Measurements from ENCODE around the gene GNLY. TPM values are rescaled to one million over a fixed set of nuclear protein-coding genes. Genes with fewer than 3 reads are reported as not detected.

GNLY gene
- total and polyA plus RNA-seq, 2 donors from 2014 or later: 5.5 to 8.1 TPM

- Histone ChIP-seq H3K36me3 (ENCODE audit: control insufficient read depth in 2 of 3, insufficient read depth in 3 of 3, low read length in 3 of 3) (no peaks in the 10 kb centered on the region), H3K9me3 (ENCODE audit: control insufficient read depth in 2 of 3, insufficient read depth in 1 of 3, low read length in 3 of 3) (no peaks in the 10 kb centered on the region), H3K4me3 (ENCODE audit: low read length in 3 of 3) (no peak overlapping the region), H3K27ac (ENCODE audit: low read depth in 2 of 2, low read length in 2 of 2) (peak overlapping the region; percentile 65 to 74), H3K27me3 (ENCODE audit: control insufficient read depth, insufficient read depth, low read length) (no peaks in the 10 kb centered on the region), H3K9ac (ENCODE audit: low read length in 3 of 3) (no peak overlapping the region), H3K4me1 (ENCODE audit: control insufficient read depth in 2 of 3, insufficient read depth in 2 of 3, low read depth in 1 of 3, low read length in 3 of 3) (peaks cover 0 to 30% (median 17%) of the 10 kb centered on the region in 3 donors)
- peak in 2 of 5 donors; percentile 43 to 66 for DNase-seq
- FAIRE-seq: no peak
- TF ChIP-seq CTCF (IDR thresholded peaks at IDR 0.05; ENCODE audit: borderline replicate concordance, extremely low read depth, insufficient read depth): no peak
- intact Hi-C loops (cut with DNase I): no loop called here
Measured at GRCh38 chr2:85737481-85737880, 43.3 kb downstream of the GNLY start.

- H3K36me3 ChIP-seq (ENCODE audit: control insufficient read depth in 2 of 3, insufficient read depth in 3 of 3, low read length in 3 of 3): no peaks in the 10 kb centered on the region
- peak overlapping the region; percentile 65 to 74 for H3K27ac ChIP-seq (ENCODE audit: low read depth in 2 of 2, low read length in 2 of 2)
- no peak overlapping the region for H3K9ac ChIP-seq (ENCODE audit: low read length in 3 of 3)
- no peaks in the 10 kb centered on the region for H3K27me3 ChIP-seq (ENCODE audit: control insufficient read depth, insufficient read depth, low read length)
- no peak overlapping the region for H3K4me3 ChIP-seq (ENCODE audit: low read length in 3 of 3)
- FAIRE-seq (no peak), DNase-seq (peak in 2 of 5 donors; percentile 22 to 78)
- TF ChIP-seq CTCF (IDR thresholded peaks at IDR 0.05; ENCODE audit: borderline replicate concordance, extremely low read depth, insufficient read depth): no peak
- no peaks in the 10 kb centered on the region for H3K9me3 ChIP-seq (ENCODE audit: control insufficient read depth in 2 of 3, insufficient read depth in 1 of 3, low read length in 3 of 3)
- intact Hi-C loops (cut with DNase I): no loop called here
- peaks cover 2 to 34% (median 22%) of the 10 kb centered on the region in 3 donors for H3K4me1 ChIP-seq (ENCODE audit: control insufficient read depth in 2 of 3, insufficient read depth in 2 of 3, low read depth in 1 of 3, low read length in 3 of 3)
Measured at GRCh38 chr2:85737961-85738360, 43.8 kb downstream of the GNLY start.

- no peak for TF ChIP-seq CTCF (IDR thresholded peaks at IDR 0.05; ENCODE audit: borderline replicate concordance, extremely low read depth, insufficient read depth)
- no peaks in the 10 kb centered on the region for H3K36me3 ChIP-seq (ENCODE audit: control insufficient read depth in 2 of 3, insufficient read depth in 3 of 3, low read length in 3 of 3)
- DNase-seq: no peak
- no peak overlapping the region for H3K4me3 ChIP-seq (ENCODE audit: low read length in 3 of 3)
- H3K9ac ChIP-seq (ENCODE audit: low read length in 3 of 3): no peak overlapping the region
- no peak overlapping the region for H3K27ac ChIP-seq (ENCODE audit: low read depth in 2 of 2, low read length in 2 of 2)
- intact Hi-C loops (cut with DNase I): no loop called here
- no peak for FAIRE-seq
- H3K27me3 ChIP-seq (ENCODE audit: control insufficient read depth, insufficient read depth, low read length): no peaks in the 10 kb centered on the region
- peaks cover 11 to 52% (median 39%) of the 10 kb centered on the region in 3 donors for H3K4me1 ChIP-seq (ENCODE audit: control insufficient read depth in 2 of 3, insufficient read depth in 2 of 3, low read depth in 1 of 3, low read length in 3 of 3)
- no peaks in the 10 kb centered on the region for H3K9me3 ChIP-seq (ENCODE audit: control insufficient read depth in 2 of 3, insufficient read depth in 1 of 3, low read length in 3 of 3)
Measured at GRCh38 chr2:85740193-85740592, 46.0 kb downstream of the GNLY start.

Data from kidney (tissue), 14 donors.